Kidney tubule cell (primary cell): ENCODE results near the gene GGACT.
"Not testable (repeated sequence)": the region's sequence is repeated elsewhere in the genome, so short reads cannot be mapped to it uniquely, and the experiment has no call there.

Experiments
- DNase-seq: peaks from one replicate; pipeline ENCODE4 v3.0.0-alpha.2; 2018; ENCODE audit warnings: low spot score

The GGACT gene

DNA sequence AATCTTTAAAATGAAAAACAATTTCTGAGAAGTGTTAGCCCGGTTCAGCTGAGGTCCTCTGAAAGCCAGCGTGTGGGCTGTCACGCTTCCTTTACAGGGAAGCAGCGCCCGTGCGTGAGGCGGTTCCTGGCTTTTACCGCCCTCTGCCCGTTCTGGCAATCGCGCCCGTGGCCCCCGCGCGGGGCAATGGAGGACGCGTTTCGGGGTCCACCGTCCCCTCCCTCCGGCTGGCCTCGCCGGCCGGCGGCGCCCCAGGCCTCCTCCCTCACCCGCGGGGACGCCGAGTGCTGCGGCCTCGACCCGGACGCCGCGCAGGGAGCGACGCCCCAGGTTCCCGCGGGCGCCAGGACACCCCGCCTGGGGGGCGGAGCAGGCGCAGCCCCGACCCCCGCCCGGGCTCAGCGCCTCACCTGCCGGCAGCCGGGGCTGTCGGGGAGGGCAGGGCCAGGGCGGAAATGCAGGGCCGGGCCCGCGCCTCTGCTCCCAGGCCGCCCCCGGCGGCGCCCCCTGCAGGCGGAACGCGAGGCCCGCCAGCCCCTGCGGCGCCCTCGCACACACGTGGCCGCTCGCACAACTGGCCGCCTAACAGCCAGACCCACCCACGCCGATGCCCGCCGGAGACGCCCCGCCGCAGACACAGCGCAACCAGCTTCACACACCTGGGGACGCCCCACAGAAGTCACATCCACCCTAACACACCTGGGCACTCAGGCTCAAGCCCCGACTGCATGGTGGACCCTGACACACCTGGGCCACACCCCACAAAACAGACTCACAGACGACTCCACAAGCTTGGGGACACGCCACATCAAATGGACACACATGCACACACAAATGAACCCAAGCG is at the start of gene GGACT:
Gene GGACT, minus strand, starts transcription at position 459 of the 847 bp plus-strand sequence. CDS start 56,198 bp downstream, outside the sequence.
- DNase-seq: peak; percentile 78

GRCh38 chr13:100637796-100638195 is 49.2 kb upstream of the GGACT start:
- DNase-seq: no peak

GRCh38 chr13:100637380-100637779 is 48.8 kb upstream of the GGACT start:
- DNase-seq: no peak

DNA sequence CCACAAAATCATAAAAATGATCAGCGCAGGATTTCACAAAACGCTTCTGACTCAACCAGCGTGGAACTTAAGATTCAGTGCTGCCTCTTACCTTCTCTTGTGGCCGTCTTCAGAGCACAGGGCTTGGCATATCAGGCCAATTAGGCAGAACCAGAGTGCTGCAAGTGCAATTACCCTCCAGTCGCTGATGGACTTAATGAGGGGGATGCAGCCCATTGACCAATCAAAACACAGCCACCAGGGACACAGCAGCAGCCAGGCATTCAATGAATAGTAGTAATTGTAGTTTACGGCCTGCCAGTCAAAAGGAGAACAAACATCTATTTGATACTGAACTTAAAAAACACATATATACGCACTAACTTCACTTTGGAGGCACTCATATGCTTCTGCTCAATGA is 47.9 kb upstream of the GGACT start:
- DNase-seq: no peak

DNA sequence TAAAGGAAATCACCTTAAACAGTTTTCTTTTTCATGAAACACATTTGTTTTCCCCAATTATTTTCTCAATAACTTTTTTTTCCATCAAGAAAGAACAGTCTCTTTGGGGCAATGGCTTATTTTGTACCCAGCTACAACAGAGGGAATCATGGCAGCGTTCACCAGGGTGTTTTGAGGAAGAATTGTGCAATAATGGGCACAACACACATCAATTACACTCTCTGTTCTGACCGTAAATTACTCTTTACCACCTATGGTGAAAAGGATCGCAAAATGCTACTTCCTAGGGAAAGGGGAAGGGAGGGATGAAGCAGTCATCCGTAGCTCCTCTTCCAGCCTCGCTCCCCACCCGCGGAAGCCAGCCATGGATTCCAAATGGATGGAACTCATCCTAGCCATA is 47.4 kb upstream of the GGACT start:
- no peak for DNase-seq

- no peak for DNase-seq
These were observed 46.1 kb upstream of the GGACT start for GRCh38 chr13:100634696-100635095.

DNA sequence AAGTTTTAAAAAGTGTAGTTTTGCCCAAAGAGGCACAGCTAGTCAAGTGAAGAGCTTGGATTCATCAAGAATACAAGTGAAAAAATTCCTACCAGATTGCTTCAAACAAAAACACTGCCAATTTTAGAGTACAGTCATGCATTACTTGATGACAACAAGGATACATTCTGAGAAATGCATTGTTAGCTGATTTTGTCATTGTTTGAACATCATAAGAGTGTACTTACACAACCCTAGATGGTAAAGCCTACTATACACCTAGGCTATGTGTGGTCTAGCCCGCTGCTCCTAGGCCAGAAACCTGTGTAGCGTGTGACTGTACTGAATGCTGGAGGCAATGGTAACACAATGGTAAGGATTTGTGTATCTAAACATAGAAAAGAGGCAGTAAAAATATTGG is 44.9 kb upstream of the GGACT start:
- DNase-seq: peak; percentile 93

DNA sequence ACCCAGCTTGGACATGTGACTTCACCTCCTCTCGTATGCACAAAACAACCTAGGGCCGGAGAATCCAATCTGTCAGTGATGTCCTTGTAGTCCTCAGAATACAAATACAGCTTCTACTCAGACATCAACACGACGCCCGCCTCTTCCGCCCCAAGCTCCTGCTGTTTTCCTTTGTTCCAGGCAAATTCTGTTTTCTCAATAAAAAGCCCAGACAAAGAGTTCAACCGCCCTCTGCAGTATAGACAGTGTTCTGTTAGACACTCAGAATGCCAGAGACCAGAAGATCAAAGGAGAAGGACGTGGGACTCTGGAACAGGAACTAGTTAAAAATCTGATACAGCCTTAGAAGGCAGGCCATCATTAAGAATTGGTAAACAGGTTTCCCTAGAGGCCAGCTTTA is 42.0 kb upstream of the GGACT start:
- no peak for DNase-seq

DNA sequence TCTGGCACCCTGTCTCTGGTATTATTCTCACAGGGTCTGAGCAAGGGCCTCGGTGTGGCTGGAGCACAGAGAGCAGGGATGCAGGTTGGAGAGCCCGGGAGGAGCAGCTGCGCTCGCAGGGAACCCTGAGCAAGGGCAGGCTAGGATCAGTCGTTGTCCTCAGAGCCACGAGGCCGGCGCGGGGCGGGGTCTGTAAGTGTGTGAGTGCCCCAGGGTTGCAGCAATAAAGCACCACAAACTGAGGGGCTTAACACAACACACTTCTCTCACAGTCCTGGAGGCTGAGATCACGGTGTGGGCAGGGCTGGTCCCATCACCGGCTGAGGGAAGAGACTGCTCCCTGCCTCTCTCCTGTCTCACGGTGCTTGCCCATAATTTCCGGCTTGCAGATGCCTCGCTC is 38.5 kb upstream of the GGACT start:
- DNase-seq: no peak

- DNase-seq: no peak
These were observed 36.9 kb upstream of the GGACT start for GRCh38 chr13:100625447-100625846.

DNA sequence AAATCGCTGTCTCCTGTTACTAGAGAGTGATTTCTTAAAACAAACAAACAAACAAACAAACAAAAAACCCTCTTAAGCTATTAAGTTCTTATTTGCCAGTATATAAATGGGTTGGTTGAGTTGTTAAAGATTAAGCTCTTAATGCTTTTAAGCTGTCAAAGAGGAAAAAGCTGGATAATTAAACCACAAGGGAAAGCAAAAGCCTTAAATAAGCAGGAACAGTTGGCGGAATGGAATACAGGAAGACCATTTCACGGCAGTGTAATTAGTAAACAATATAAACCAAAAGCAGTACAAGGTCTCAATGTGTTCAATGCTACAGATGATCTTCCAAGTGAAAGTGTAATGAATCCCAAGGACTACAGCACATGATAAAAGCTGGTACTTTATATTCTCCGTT is 32.2 kb upstream of the GGACT start:
- DNase-seq: no peak

DNA sequence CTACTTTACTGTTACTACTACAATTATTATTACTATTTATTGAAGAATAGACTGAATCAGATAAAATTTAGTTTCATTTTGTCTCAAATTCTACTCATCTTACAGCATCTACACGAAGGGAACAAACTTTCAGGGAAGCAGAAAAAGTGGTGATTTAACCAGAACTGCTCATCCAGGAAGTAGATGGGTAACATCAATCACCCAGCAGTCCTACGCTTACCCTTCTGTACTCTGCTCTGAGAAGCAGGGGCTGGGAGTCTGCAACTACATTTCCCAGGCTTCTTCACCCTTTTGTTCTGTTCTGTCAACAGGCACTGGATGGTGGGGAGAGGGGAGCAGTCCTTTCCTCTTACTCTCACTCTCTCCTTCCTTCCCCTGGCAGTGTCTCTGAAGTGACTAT is 31.4 kb upstream of the GGACT start:
- no peak for DNase-seq

GRCh38 chr13:100618897-100619296 is 30.3 kb upstream of the GGACT start:
- not testable (repeated sequence) for DNase-seq

GRCh38 chr13:100613031-100613430 is 24.4 kb upstream of the GGACT start:
- DNase-seq: no peak

DNA sequence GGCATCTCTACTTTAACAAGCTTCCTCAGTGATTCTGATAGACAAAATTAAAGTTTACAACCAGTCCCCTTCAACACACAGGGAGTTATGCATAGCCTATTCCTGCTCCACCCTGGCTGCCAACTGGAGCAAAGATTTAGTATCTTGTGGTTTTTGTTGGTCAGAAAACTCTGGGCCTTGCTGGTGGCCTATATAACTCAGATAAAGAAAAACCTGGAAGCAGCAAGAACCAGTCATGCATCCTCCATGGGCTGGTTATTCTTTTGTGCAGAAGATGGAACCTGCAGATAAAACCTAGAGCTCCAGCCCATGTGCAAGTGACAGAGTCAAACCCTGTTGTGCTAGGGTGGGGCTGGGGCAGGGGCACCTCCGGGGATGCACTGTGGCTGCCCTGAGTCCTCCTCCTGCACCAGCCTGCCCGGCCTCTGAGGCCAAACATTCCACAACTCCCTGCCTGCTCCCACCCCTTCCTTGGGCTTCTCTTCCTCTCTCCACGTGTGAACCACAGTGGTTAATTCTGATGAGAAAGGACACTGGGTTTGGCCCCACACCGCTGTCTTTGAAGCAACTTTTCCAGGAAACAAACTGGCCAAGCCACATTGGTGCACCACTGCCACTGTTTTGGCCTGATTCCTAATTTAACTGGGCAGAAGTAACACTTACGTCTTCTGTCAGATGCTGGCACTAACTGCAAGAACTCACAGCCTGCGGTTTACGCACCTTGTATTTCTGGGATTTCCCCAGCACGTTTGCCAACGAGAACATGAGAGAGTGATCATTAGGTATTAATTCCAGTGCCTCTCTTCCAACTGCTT is 23.3 kb upstream of the GGACT start:
- DNase-seq: no peak

DNA sequence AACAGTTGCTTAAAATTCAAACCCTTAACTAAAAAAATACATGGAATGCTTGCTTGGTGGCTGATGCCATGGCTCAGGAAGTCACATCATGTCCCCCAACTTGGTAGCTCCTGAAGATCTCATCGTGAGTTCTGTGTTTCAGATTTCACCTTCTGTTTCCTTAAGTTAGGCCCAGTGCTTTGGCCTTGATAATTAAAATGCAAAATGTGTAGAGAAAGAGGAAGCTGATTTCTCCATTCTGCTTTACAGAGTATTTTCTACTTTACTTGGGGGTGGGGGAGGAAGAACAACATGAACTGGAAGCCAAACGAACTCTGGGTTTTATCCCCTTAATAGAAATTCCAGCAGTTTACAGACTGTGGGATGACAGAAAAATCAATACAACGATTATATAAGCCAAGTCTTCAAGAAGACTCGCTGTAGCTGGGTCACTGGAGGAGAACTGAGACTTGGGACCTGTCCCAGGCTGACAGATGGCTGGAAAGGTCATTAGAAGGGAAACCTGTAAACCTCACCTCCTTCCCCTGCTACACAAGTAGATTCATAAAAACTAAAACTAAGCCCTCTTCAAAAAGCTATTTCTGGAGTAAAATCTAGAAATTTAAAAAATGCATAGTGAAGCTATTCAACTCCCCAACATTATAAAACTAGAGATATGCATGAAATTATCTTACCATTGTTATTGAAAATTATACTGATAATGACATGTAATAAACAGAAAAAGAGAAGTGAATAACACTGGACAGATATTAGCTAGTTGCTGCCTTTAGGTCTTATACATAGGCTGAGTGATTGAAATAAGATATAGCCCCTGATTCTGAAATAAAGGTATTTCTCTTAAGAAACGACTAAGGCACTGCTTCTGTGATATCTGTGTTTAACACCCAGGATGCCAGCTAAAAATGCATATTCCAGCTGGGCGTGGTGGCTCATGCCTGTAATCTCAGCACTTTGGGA is 22.1 kb upstream of the GGACT start:
- no peak for DNase-seq

DNA sequence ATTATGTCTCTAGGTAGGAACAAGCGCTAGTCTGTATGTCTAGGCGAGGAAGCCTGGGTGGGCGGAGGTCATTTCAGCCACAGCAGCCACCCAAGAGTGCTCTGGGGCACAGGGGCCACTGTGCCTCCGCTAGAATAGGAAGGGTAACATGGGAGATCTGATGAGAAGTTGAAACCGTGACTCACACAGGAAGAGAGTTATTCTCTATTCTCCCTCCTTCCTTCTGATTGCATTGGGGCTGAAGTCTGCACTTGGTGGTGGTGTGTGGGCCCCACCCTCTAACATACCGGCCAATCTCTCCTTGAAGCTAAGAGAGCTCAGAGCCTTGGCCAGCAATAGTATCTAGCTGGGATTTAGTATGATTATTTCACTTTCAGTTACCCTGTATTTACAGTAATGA is 20.3 kb upstream of the GGACT start:
- peak; percentile 13 for DNase-seq

DNA sequence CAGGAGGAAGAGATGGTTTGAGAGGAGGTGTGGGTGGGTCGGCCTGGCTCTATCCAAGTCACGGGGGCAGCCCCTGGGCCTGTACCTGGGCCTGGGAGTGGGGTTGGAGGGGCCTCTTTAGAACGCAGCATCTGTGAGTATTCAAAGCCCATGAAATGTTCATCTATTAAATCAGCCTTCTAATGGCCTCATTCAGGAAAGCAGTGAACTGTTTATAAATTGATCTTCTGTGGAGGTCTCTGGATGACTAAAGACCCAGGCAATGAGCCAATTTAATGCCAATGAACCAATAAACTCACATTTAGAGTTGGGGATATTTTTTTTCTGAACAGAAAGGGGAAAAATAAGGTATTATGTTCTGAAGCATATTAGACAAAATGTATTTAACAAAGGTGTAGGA is 19.9 kb upstream of the GGACT start:
- DNase-seq: no peak

DNA sequence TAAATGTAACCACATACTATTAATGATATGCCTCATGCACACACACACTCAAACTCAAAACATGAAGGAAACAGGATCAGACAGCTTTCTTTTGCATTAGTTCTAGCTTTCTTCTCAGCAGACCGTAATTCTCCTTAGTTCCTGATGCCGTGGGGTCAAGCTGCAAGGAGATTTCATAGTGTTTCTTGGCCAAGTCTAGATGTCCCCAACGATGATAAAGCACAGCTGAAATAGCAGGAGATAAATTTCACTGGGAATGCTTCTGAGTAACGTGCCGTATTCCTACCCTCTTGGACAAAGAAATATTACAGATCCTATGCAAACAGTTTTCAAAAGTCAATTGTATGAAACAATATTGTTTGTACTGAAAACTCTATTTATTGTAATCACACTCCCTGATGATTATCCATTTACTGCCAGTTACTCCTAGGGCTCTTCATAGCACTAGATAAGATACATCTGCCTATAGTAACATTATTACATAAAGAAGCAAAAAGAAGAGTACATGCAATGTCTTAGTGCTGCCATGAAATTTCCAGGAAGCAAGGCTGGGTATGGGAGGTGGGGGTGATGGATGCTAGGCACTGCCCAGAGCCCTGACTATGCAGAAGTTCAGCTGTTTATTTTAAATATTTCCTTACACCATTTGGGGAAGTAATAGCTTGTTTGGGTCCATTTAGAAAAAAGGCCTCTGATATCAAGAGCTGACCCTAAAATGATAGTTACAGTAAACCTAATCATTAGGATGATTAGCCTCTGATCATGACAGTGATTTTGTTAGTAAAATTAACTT is 16.5 kb upstream of the GGACT start:
- DNase-seq: no peak

GRCh38 chr13:100602493-100603111 is 14.0 kb upstream of the GGACT start:
- DNase-seq: no peak

DNA sequence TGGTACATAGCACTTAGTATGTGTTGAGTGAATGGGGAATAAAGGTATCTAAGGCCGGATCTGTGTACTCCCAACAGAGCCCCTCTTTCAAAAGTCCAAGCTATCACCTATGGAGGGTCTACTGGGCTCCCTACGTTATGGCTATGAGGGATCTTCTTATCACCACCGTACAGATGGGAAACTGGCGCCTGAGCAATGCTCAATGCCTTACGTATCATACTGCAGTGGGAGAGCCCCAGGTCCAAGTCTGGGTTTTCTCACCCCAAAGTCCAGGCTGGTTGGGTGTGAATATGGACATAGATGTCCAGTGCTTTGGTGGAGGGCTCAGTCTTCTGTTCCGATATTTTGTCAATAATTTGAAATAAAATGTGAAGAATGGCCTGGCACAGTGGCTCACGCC is 13.1 kb upstream of the GGACT start:
- DNase-seq: no peak
